Karpas-422 (cell line): ENCODE results near the gene CMTM2. TPM values are rescaled to one million over a fixed set of nuclear protein-coding genes. Genes with fewer than 3 reads are reported as not detected.
"Not testable (repeated sequence)": the region's sequence is repeated elsewhere in the genome, so short reads cannot be mapped to it uniquely, and the experiment has no call there.

Source experiments
- DNase-seq: peaks from one replicate; pipeline ENCODE4 v3.0.0-alpha.2; 2015
- H2AFZ ChIP-seq: fragments of 200-600 bp; sonication (generic); 2 replicates; pipeline ENCODE4 v1.6.1; 2014; ENCODE audit warnings: antibody characterized with exemption, low read length, mixed read lengths
- H3K27ac ChIP-seq: fragments of 200-600 bp; sonication (generic); 2 replicates; pipeline ENCODE4 v1.5.1; 2014; ENCODE audit warnings: mild to moderate bottlenecking, low read length, moderate library complexity
- H3K27me3 ChIP-seq: fragments of 200-600 bp; sonication (generic); 2 replicates; pipeline ENCODE4 v1.6.1; 2014; ENCODE audit warnings: low read length, mixed read lengths
- H3K36me3 ChIP-seq: fragments of 200-600 bp; sonication (generic); 2 replicates; pipeline ENCODE4 v1.6.1; 2014; ENCODE audit warnings: low read length, mixed read lengths; ENCODE audit not compliant: insufficient read depth
- H3K4me1 ChIP-seq: fragments of 200-600 bp; sonication (generic); 2 replicates; pipeline ENCODE4 v1.6.1; 2014; ENCODE audit warnings: mild to moderate bottlenecking, low read length, mixed read lengths
- H3K4me2 ChIP-seq: fragments of 200-600 bp; sonication (generic); 2 replicates; pipeline ENCODE4 v1.6.1; 2014; ENCODE audit warnings: low read length, low read depth, mild to moderate bottlenecking; ENCODE audit not compliant: poor library complexity, severe bottlenecking
- H3K4me3 ChIP-seq: fragments of 200-600 bp; sonication (generic); 2 replicates; pipeline ENCODE4 v1.5.1; 2014; ENCODE audit warnings: mild to moderate bottlenecking, antibody characterized with exemption, low read length, mixed read lengths
- H3K79me2 ChIP-seq: fragments of 200-600 bp; sonication (generic); 2 replicates; pipeline ENCODE4 v1.6.1; 2014; ENCODE audit warnings: mild to moderate bottlenecking, low read length, mixed read lengths
- H3K9ac ChIP-seq: fragments of 200-600 bp; sonication (generic); 2 replicates; pipeline ENCODE4 v1.6.0; 2014; ENCODE audit warnings: low read length
- H3K9me2 ChIP-seq: fragments of 200-600 bp; sonication (generic), shearing (Covaris generic); replicated peaks from 2 replicates; pipeline ENCODE4 v1.6.0; 2014; ENCODE audit warnings: mild to moderate bottlenecking, low read length, moderate library complexity; ENCODE audit not compliant: insufficient read depth
- H3K9me3 ChIP-seq: fragments of 300-700, 200-600 bp; sonication (generic); 2 replicates; pipeline ENCODE4 v1.6.1; 2014; ENCODE audit warnings: low read length, mixed read lengths
- H4K20me1 ChIP-seq: fragments of 200-600 bp; sonication (generic); 2 replicates; pipeline ENCODE4 v1.6.1; 2014; ENCODE audit warnings: mild to moderate bottlenecking, antibody characterized with exemption, low read length, low read depth; ENCODE audit not compliant: insufficient read depth
- total RNA-seq: library from RNA; depleted of rRNA; stranded (reverse); fragments of >200 nt; shearing (Covaris generic); gene quantifications from 2 replicates; pipeline ENCODE4 v1.2.3, GENCODE V29; 2014; ENCODE audit warnings: low replicate concordance

The CMTM2 gene
- total RNA-seq, 1 experiment from 2014 or later: not detected

DNA sequence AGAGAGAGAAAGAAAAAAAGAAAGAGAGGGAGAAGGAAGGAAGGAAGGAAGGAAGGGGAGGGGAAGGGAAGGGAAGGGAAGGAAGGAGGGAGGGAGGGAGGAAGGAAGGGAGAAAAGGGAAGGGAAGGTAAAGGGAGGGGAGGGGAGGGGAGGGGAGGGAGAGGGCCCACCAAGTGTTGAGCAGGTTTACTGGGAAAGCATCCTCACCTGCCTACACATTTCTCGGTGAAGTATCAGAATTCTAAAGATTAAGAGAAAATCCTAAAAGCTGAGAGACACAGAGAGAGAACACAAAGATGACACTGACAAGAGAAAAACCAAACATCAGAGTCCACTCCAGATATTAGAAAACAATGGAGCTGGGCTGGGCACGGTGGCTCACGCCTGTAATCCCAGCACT is 13.0 kb downstream of the CMTM2 start:
- no peaks in the 10 kb centered on the region for H3K9me2 ChIP-seq
- no peak for DNase-seq
- no peak overlapping the region for H2AFZ ChIP-seq
- no peaks in the 10 kb centered on the region for H3K36me3 ChIP-seq
- H4K20me1 ChIP-seq: 0 out of 2 replicates have a peak, but pooled peaks cover 5% of the 10 kb centered on the region
- peaks cover 9% of the 10 kb centered on the region for H3K4me1 ChIP-seq
- no peak overlapping the region for H3K9ac ChIP-seq
- H3K27me3 ChIP-seq: no peaks in the 10 kb centered on the region
- H3K27ac ChIP-seq: no peak overlapping the region
- H3K79me2 ChIP-seq: no peaks in the 10 kb centered on the region
- H3K4me3 ChIP-seq: no peak overlapping the region
- no peaks in the 10 kb centered on the region for H3K9me3 ChIP-seq
- H3K4me2 ChIP-seq: no peak overlapping the region

DNA sequence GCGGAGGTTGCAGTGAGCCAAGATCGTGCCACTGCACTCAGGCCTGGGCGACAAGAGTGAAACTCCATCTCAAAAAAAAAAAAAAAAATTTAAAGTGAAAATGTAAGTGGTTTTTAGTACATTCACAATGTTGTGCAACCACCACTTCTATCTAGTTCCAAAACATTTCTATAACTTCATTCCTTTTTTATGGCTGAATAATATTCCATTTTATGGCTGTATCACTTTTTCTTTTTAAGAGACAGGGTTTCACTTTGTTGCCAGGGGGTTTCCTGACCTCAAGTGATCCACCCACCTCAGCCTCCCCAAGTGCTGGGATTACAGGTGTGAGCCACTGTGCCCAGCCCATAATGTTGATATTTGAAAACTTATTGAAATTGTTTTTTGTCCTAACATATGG is 13.6 kb downstream of the CMTM2 start:
- H3K9me3 ChIP-seq: no peaks in the 10 kb centered on the region
- H3K9me2 ChIP-seq: no peaks in the 10 kb centered on the region
- peaks cover 13% of the 10 kb centered on the region for H3K4me1 ChIP-seq
- no peak overlapping the region for H3K4me2 ChIP-seq
- no peaks in the 10 kb centered on the region for H3K27me3 ChIP-seq
- no peak for DNase-seq
- H3K36me3 ChIP-seq: no peaks in the 10 kb centered on the region
- no peak overlapping the region for H3K9ac ChIP-seq
- 0 out of 2 replicates have a peak, but pooled peaks cover 5% of the 10 kb centered on the region for H4K20me1 ChIP-seq
- H3K79me2 ChIP-seq: no peaks in the 10 kb centered on the region
- no peak overlapping the region for H3K4me3 ChIP-seq
- no peak overlapping the region for H2AFZ ChIP-seq
- H3K27ac ChIP-seq: no peak overlapping the region

DNA sequence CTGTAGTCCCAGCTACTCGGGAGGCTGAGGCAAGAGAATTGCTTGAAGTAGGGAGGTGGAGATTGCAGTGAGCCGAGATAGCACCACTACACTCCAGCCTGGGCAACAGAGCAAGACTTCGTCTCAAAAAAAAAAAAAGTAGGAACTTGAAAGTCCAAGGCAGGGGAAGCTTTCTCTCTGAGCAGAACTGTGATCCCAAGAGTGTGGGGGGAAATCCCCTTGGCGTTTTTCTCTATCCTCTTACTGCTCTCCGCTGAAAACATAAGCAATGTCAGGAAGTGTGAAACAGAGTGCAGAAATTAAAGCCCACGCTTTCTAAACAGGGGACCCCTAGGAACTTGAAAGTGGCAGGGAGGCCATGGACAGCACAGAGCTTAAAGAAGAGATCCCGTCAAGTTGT is 15.5 kb downstream of the CMTM2 start:
- H3K9ac ChIP-seq: no peak overlapping the region

DNA sequence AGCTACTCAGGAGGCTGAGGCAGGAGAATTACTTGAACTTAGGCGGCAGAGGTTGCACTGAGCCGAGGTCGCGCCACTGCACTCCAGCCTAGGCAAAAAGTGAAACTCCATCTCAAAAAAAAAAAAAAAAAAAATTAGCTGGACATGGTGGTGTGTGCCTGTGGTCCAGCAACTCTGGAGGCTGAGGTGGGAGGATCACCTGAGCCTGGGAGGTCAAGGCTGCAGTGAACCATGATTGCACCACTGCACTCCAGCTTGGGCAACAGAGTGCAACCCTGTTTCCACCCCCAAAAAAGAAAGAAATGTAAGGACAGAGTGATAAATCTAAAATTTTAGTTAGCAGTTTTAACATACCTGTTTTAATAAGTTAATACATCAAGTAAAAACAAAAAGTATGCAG is 17.3 kb downstream of the CMTM2 start:
- not testable (repeated sequence) for DNase-seq, H3K4me2 ChIP-seq, H3K27me3 ChIP-seq, H2AFZ ChIP-seq, H3K9me2 ChIP-seq, H3K79me2 ChIP-seq, H3K4me3 ChIP-seq, H4K20me1 ChIP-seq, H3K36me3 ChIP-seq, H3K9ac ChIP-seq, H3K9me3 ChIP-seq, H3K27ac ChIP-seq
- peaks cover 16% of the 10 kb centered on the region for H3K4me1 ChIP-seq

More for the DNA sequence above, 15.5 kb downstream of the CMTM2 start:
- peaks cover 18% of the 10 kb centered on the region for H3K4me1 ChIP-seq
- no peaks in the 10 kb centered on the region for H3K9me2 ChIP-seq
- no peak overlapping the region for H3K27ac ChIP-seq
- no peaks in the 10 kb centered on the region for H3K9me3 ChIP-seq
- no peaks in the 10 kb centered on the region for H3K27me3 ChIP-seq
- no peaks in the 10 kb centered on the region for H3K79me2 ChIP-seq
- no peaks in the 10 kb centered on the region for H4K20me1 ChIP-seq
- no peak for DNase-seq
- H3K4me2 ChIP-seq: no peak overlapping the region
- no peak overlapping the region for H2AFZ ChIP-seq
- H3K4me3 ChIP-seq: no peak overlapping the region
- H3K36me3 ChIP-seq: no peaks in the 10 kb centered on the region

DNA sequence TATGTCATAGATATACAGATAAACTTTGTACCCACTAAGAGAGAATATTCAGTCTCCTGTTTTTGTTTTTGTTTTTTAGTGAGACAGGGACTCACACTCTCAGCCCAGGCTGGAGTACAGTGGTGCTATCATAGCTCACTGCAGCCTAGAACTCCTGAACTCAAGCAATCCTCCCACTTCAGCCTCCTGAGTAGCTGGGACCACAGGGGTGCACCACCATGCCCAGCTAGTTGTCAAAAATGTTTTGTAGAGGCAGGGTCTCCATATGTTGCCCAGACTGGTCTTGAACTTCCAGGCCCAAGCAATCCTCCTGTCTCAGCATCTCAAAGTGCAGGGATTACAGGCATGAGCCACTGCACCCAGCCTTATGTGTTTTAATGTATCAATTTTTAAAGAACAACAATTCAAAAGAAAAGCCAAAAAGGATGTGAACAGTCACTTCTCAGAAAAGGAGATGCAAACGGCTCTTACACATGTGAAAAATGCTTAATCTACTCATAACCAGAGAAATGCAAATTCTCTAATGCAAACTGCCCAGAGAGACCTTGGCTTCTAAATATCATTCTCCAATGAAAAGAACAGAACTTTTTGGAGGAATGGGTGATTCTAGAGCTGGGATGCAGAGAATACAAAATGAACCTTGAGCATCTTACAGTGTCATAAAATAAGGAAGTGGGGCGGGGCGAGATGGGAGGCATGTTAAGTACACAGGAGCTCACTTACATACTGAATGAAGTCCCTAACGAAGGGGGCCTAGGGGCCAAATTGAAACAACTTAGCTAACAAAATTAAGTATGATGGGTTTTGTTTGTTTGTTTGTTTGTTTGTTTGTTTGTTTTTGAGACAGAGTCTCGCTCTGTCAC is 18.0 kb downstream of the CMTM2 start:
- Histone ChIP-seq H3K27me3 (no peaks in the 10 kb centered on the region; the same call in 1 of the 2 replicates), H3K9me2 (no peaks in the 10 kb centered on the region), H4K20me1 (peaks cover 3% of the 10 kb centered on the region; the same call in 1 of the 2 replicates), H3K36me3 (no peaks in the 10 kb centered on the region), H3K4me3 (no peak overlapping the region), H3K4me2 (no peak overlapping the region), H3K9ac (no peak overlapping the region), H3K4me1 (peaks cover 20% of the 10 kb centered on the region), H3K27ac (no peak overlapping the region), H3K79me2 (no peaks in the 10 kb centered on the region), H2AFZ (no peak overlapping the region), H3K9me3 (peaks cover 5% of the 10 kb centered on the region; the same call in 1 of the 2 replicates)
- peak; percentile 53 for DNase-seq

DNA sequence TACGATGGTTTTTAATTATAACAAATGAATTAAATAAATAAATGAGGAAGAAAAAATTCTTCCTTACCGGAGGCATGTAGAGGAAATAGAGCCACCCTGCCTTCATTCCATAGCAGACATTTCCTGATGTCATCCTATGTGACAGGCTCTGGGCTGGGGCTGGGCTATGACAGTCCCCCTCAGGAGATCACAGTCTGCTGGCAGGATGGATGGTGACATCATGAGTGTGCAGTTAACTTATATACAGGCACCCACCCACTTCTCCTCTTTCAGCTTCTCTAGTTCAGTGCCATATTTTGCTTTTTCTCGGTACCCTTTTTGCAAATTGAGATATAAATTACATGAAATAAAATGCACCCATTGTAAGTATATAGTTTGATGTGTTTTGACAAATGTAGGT is 18.8 kb downstream of the CMTM2 start:
- no peak overlapping the region for H3K4me2 ChIP-seq
- no peak overlapping the region for H2AFZ ChIP-seq
- H3K79me2 ChIP-seq: no peaks in the 10 kb centered on the region
- no peaks in the 10 kb centered on the region; the same call in 1 of the 2 replicates for H3K27me3 ChIP-seq
- H3K4me3 ChIP-seq: no peak overlapping the region
- no peak overlapping the region for H3K9ac ChIP-seq
- peaks cover 29% of the 10 kb centered on the region for H3K4me1 ChIP-seq
- H3K27ac ChIP-seq: no peak overlapping the region
- H3K36me3 ChIP-seq: no peaks in the 10 kb centered on the region
- H4K20me1 ChIP-seq: peaks cover 6% of the 10 kb centered on the region; the same call in 1 of the 2 replicates
- DNase-seq: no peak
- peaks cover 5% of the 10 kb centered on the region; the same call in 1 of the 2 replicates for H3K9me3 ChIP-seq
- no peaks in the 10 kb centered on the region for H3K9me2 ChIP-seq

DNA sequence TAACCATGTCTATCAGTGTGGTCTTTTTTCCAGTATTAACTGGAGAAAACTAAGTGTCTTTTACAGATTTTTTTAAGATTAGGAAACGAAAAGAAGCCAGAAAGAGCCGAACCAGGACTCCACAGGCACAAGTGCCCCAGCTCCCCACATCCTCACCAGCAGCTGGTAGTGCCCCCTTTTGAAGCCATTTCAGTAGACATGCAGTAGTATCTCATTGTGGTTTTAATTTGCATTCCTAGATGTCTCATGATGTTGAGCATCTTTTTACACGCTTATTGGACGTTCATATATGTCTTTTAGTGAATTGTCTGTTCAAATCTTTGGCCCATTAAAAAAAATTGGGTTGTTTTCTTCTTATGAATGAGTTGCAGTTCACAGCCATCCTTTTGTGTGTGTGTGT is 20.5 kb downstream of the CMTM2 start:
- peaks cover 6% of the 10 kb centered on the region; the same call in 1 of the 2 replicates for H4K20me1 ChIP-seq
- no peaks in the 10 kb centered on the region; the same call in 1 of the 2 replicates for H3K27me3 ChIP-seq
- H3K27ac ChIP-seq: no peak overlapping the region
- H3K9me3 ChIP-seq: peaks cover 5% of the 10 kb centered on the region; the same call in 1 of the 2 replicates
- H2AFZ ChIP-seq: no peak overlapping the region
- no peaks in the 10 kb centered on the region for H3K79me2 ChIP-seq
- H3K9ac ChIP-seq: no peak overlapping the region
- H3K36me3 ChIP-seq: no peaks in the 10 kb centered on the region
- no peak overlapping the region for H3K4me2 ChIP-seq
- H3K9me2 ChIP-seq: no peaks in the 10 kb centered on the region
- H3K4me3 ChIP-seq: no peak overlapping the region
- DNase-seq: peak; percentile 77
- H3K4me1 ChIP-seq: peaks cover 40% of the 10 kb centered on the region

DNA sequence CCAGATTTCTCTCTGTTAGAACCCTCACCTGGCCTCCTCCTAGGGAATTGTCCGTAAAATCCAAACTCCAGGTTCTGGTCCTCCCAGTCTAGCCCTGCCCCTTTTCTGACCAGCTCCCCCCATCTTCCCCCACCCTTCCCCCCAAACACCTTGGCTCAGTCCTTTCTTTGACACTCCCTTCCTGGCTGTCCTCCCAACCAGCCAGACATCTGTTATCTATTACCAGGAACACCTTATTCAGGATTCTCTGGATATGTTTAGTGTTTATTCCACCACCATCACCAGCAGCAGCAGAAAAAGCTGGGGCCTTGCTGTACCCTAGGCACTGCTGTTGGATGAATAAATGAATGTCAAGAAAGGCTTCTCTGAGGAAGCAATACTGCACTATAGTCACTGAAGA is 21.2 kb downstream of the CMTM2 start:
- DNase-seq: no peak

More for the DNA sequence above, 21.2 kb downstream of the CMTM2 start:
- Histone ChIP-seq H3K27ac (no peak overlapping the region), H3K4me1 (peaks cover 47% of the 10 kb centered on the region), H3K9me3 (peaks cover 5% of the 10 kb centered on the region; the same call in 1 of the 2 replicates), H3K9me2 (no peaks in the 10 kb centered on the region), H2AFZ (no peak overlapping the region), H3K4me3 (no peak overlapping the region), H3K9ac (no peak overlapping the region), H3K79me2 (no peaks in the 10 kb centered on the region), H3K36me3 (no peaks in the 10 kb centered on the region), H4K20me1 (peaks cover 6% of the 10 kb centered on the region; the same call in 1 of the 2 replicates), H3K4me2 (no peak overlapping the region), H3K27me3 (no peaks in the 10 kb centered on the region; the same call in 1 of the 2 replicates)
